Measurements from ENCODE around the gene KCNT1. TPM values are rescaled to one million over a fixed set of nuclear protein-coding genes. Genes with fewer than 3 reads are reported as not detected.

Gene KCNT1
- total RNA-seq, 4 donors from 2014 or later = 0.21 TPM; not detected in 3

GRCh38 chr9:135797507-135798262, 95.7 kb downstream of the KCNT1 start:
- no peak for DNase-seq
- H3K4me1 ChIP-seq = no peaks in the 10 kb centered on the region
- H3K36me3 ChIP-seq = no peaks in the 10 kb centered on the region
- intact Hi-C loops (cut with DNase I) = no loop called here
- H3K27me3 ChIP-seq = no peaks in the 10 kb centered on the region
- TF ChIP-seq CTCF (IDR thresholded peaks at IDR 0.05) (peak in 3 of 6 experiments; percentile 14 to 39 (median 24)), POLR2A (IDR thresholded peaks at IDR 0.05) (no peak)
- H3K4me3 ChIP-seq (replicated peaks in 1 of 3) = no peak overlapping the region
- H3K9me3 ChIP-seq = no peaks in the 10 kb centered on the region
- H3K27ac ChIP-seq = no peak overlapping the region
- 33% methylated on average over 21 of the region's 24 CpGs for WGBS, 2 donors

- H3K36me3 ChIP-seq = no peaks in the 10 kb centered on the region
- intact Hi-C loops (cut with DNase I) = no loop called here
- TF ChIP-seq POLR2A (IDR thresholded peaks at IDR 0.05) = no peak
- TF ChIP-seq CTCF (IDR thresholded peaks at IDR 0.05) = no peak
- WGBS, 2 donors = 84 to 88% methylated on average over 10 of the region's 10 CpGs
- no peaks in the 10 kb centered on the region for H3K27me3 ChIP-seq
- H3K4me1 ChIP-seq = no peaks in the 10 kb centered on the region
- no peaks in the 10 kb centered on the region for H3K9me3 ChIP-seq
- DNase-seq = no peak
- H3K4me3 ChIP-seq (replicated peaks in 1 of 3) = no peak overlapping the region
- H3K27ac ChIP-seq = no peak overlapping the region
Measured at GRCh38 chr9:135798263-135798585, 96.2 kb downstream of the KCNT1 start.

GRCh38 chr9:135799261-135799660, 97.3 kb downstream of the KCNT1 start:
- 94 to 97% methylated on average over 13 of the region's 13 CpGs for WGBS, 2 donors
- Histone ChIP-seq H3K36me3 (no peaks in the 10 kb centered on the region), H3K27me3 (no peaks in the 10 kb centered on the region), H3K4me3 (replicated peaks in 1 of 3) (no peak overlapping the region), H3K4me1 (no peaks in the 10 kb centered on the region), H3K9me3 (no peaks in the 10 kb centered on the region), H3K27ac (no peak overlapping the region)
- no peak for DNase-seq
- intact Hi-C loops (cut with DNase I) = no loop called here
- no peak for TF ChIP-seq POLR2A (IDR thresholded peaks at IDR 0.05)
- no peak for TF ChIP-seq CTCF (IDR thresholded peaks at IDR 0.05)

GRCh38 chr9:135801070-135801469, 99.1 kb downstream of the KCNT1 start:
- H3K4me1 ChIP-seq = no peaks in the 10 kb centered on the region
- intact Hi-C loops (cut with DNase I) = no loop called here
- no peaks in the 10 kb centered on the region for H3K9me3 ChIP-seq
- H3K4me3 ChIP-seq (replicated peaks in 1 of 3) = no peak overlapping the region
- no peak overlapping the region for H3K27ac ChIP-seq
- 93 to 95% methylated on average over 6 of the region's 6 CpGs for WGBS, 2 donors
- no peaks in the 10 kb centered on the region for H3K27me3 ChIP-seq
- DNase-seq = no peak
- H3K36me3 ChIP-seq = no peaks in the 10 kb centered on the region
- TF ChIP-seq POLR2A (IDR thresholded peaks at IDR 0.05) (no peak), CTCF (IDR thresholded peaks at IDR 0.05) (no peak)

GRCh38 chr9:135802876-135803419, 101.0 kb downstream of the KCNT1 start:
- no peak for TF ChIP-seq CTCF (IDR thresholded peaks at IDR 0.05)
- TF ChIP-seq POLR2A (IDR thresholded peaks at IDR 0.05) = no peak
- 59 to 67% methylated on average over 16 of the region's 18 CpGs for WGBS, 2 donors
- Histone ChIP-seq H3K27ac (no peak overlapping the region), H3K4me3 (replicated peaks in 1 of 3) (no peak overlapping the region), H3K4me1 (no peaks in the 10 kb centered on the region), H3K27me3 (no peaks in the 10 kb centered on the region), H3K9me3 (no peaks in the 10 kb centered on the region), H3K36me3 (no peaks in the 10 kb centered on the region)
- intact Hi-C loops (cut with DNase I) = no loop called here
- DNase-seq = no peak

Measured in thyroid gland (tissue), 4 donors.